Measurements from ENCODE around the gene ZNF333.
"Not testable (repeated sequence)": the region's sequence is repeated elsewhere in the genome, so short reads cannot be mapped to it uniquely, and the experiment has no call there.

Gene ZNF333

GRCh38 chr19:14764401-14764800, 74.6 kb downstream of the ZNF333 start:
- no peaks in the 10 kb centered on the region for H3K36me3 ChIP-seq
- no peak for TF ChIP-seq CTCF (IDR thresholded peaks at IDR 0.05; ENCODE audit: low read depth, low read length)
- H3K27ac ChIP-seq = no peak overlapping the region
- no peak for DNase-seq
- H3K9me3 ChIP-seq (ENCODE audit: severe bottlenecking) = peaks cover 9% of the 10 kb centered on the region
- peaks cover 77% of the 10 kb centered on the region for H3K27me3 ChIP-seq (ENCODE audit: insufficient read depth, low read depth, severe bottlenecking)
- no peak overlapping the region for H3K4me3 ChIP-seq (ENCODE audit: low read depth, low read length)

- not testable (repeated sequence) for DNase-seq; H3K36me3 ChIP-seq; H3K9me3 ChIP-seq (ENCODE audit: severe bottlenecking)
Observed at GRCh38 chr19:14765403-14765802, 75.6 kb downstream of the ZNF333 start.

GRCh38 chr19:14765841-14766240, 76.0 kb downstream of the ZNF333 start:
- H3K27ac ChIP-seq; H3K36me3 ChIP-seq; H3K9me3 ChIP-seq (ENCODE audit: severe bottlenecking); DNase-seq; H3K4me3 ChIP-seq (ENCODE audit: low read depth, low read length): not testable (repeated sequence)
- H3K27me3 ChIP-seq (ENCODE audit: insufficient read depth, low read depth, severe bottlenecking) = peaks cover 80% of the 10 kb centered on the region

More at GRCh38 chr19:14765403-14765802, 75.6 kb downstream of the ZNF333 start:
- peaks cover 81% of the 10 kb centered on the region for H3K27me3 ChIP-seq (ENCODE audit: insufficient read depth, low read depth, severe bottlenecking)
- not testable (repeated sequence) for H3K27ac ChIP-seq; H3K4me3 ChIP-seq (ENCODE audit: low read depth, low read length)

GRCh38 chr19:14767466-14767971, 77.7 kb downstream of the ZNF333 start:
- Histone ChIP-seq H3K4me3 (ENCODE audit: low read depth, low read length) (no peak overlapping the region), H3K27me3 (ENCODE audit: insufficient read depth, low read depth, severe bottlenecking) (peaks cover 79% of the 10 kb centered on the region), H3K36me3 (no peaks in the 10 kb centered on the region), H3K9me3 (ENCODE audit: severe bottlenecking) (peaks cover under 1% of the 10 kb centered on the region), H3K27ac (no peak overlapping the region)
- DNase-seq = no peak
- TF ChIP-seq CTCF (IDR thresholded peaks at IDR 0.05; ENCODE audit: low read depth, low read length) = no peak

- Histone ChIP-seq H3K36me3 (no peaks in the 10 kb centered on the region), H3K4me3 (ENCODE audit: low read depth, low read length) (no peak overlapping the region), H3K27me3 (ENCODE audit: insufficient read depth, low read depth, severe bottlenecking) (peaks cover 77% of the 10 kb centered on the region), H3K9me3 (ENCODE audit: severe bottlenecking) (no peaks in the 10 kb centered on the region), H3K27ac (no peak overlapping the region)
- TF ChIP-seq CTCF (IDR thresholded peaks at IDR 0.05; ENCODE audit: low read depth, low read length) = no peak
- no peak for DNase-seq
Observed at GRCh38 chr19:14768001-14768400, 78.2 kb downstream of the ZNF333 start.

- Histone ChIP-seq H3K27ac (no peak overlapping the region), H3K27me3 (ENCODE audit: insufficient read depth, low read depth, severe bottlenecking) (peaks cover 74% of the 10 kb centered on the region), H3K36me3 (no peaks in the 10 kb centered on the region), H3K4me3 (ENCODE audit: low read depth, low read length) (no peak overlapping the region), H3K9me3 (ENCODE audit: severe bottlenecking) (no peaks in the 10 kb centered on the region)
- no peak for DNase-seq
- no peak for TF ChIP-seq CTCF (IDR thresholded peaks at IDR 0.05; ENCODE audit: low read depth, low read length)
Observed at GRCh38 chr19:14769201-14769600, 79.4 kb downstream of the ZNF333 start.

- no peaks in the 10 kb centered on the region for H3K36me3 ChIP-seq
- peaks cover 74% of the 10 kb centered on the region for H3K27me3 ChIP-seq (ENCODE audit: insufficient read depth, low read depth, severe bottlenecking)
- H3K27ac ChIP-seq = no peak overlapping the region
- no peak for TF ChIP-seq CTCF (IDR thresholded peaks at IDR 0.05; ENCODE audit: low read depth, low read length)
- H3K9me3 ChIP-seq (ENCODE audit: severe bottlenecking) = no peaks in the 10 kb centered on the region
- no peak for DNase-seq
- H3K4me3 ChIP-seq (ENCODE audit: low read depth, low read length) = no peak overlapping the region
Observed at GRCh38 chr19:14770136-14770535, 80.3 kb downstream of the ZNF333 start.

Data from WERI-Rb-1 (cell line).